MG63 (cell line): ENCODE data around the gene TP53I3. TPM values are rescaled to one million over a fixed set of nuclear protein-coding genes. Genes with fewer than 3 reads are reported as not detected.
"Not testable (repeated sequence)": the region's sequence is repeated elsewhere in the genome, so short reads cannot be mapped to it uniquely, and the experiment has no call there.

Source experiments
- DNase-seq: peaks from one replicate; pipeline ENCODE4 v3.0.0-alpha.2; 2020
- H3K27me3 ChIP-seq: fragments of 250-450 bp; sonication (Bioruptor Pico); 2 replicates; pipeline ENCODE4 v1.5.1; 2020; ENCODE audit warnings: mild to moderate bottlenecking, moderate library complexity
- H3K36me3 ChIP-seq: fragments of 250-450 bp; sonication (Bioruptor Pico); 2 replicates; pipeline ENCODE4 v1.5.1; 2020; ENCODE audit warnings: mild to moderate bottlenecking, moderate library complexity
- H3K4me3 ChIP-seq: fragments of 250-450 bp; sonication (Bioruptor Pico); 2 replicates; pipeline ENCODE4 v1.5.1; 2020; ENCODE audit warnings: mild to moderate bottlenecking, moderate library complexity
- H3K9me3 ChIP-seq: fragments of 250-450 bp; sonication (Bioruptor Pico); 2 replicates; pipeline ENCODE4 v1.5.1; 2020; ENCODE audit warnings: mild to moderate bottlenecking, moderate library complexity
- total RNA-seq: library from RNA; depleted of rRNA; stranded (reverse); fragments of >200 nt; shearing (Covaris generic); gene quantifications from 2 replicates; pipeline ENCODE4 v1.2.3, GENCODE V29; 2014; ENCODE audit warnings: low replicate concordance; rRNA removed

The TP53I3 gene
- total RNA-seq, 1 experiment from 2014 or later, result 5.0 TPM

- H3K9me3 ChIP-seq, result no peaks in the 10 kb centered on the region
- DNase-seq, result no peak
- H3K36me3 ChIP-seq, result peaks cover 6% of the 10 kb centered on the region
- no peaks in the 10 kb centered on the region for H3K27me3 ChIP-seq
- peak overlapping the region; percentile 78 for H3K4me3 ChIP-seq
Observed at GRCh38 chr2:24046599-24046929, 38.1 kb downstream of the TP53I3 start.

GRCh38 chr2:24045511-24046508, 38.8 kb downstream of the TP53I3 start:
- H3K4me3 ChIP-seq, result peak overlapping the region; percentile 78
- peaks cover 6% of the 10 kb centered on the region for H3K36me3 ChIP-seq
- H3K27me3 ChIP-seq, result no peaks in the 10 kb centered on the region
- DNase-seq, result no peak
- H3K9me3 ChIP-seq, result no peaks in the 10 kb centered on the region

DNA sequence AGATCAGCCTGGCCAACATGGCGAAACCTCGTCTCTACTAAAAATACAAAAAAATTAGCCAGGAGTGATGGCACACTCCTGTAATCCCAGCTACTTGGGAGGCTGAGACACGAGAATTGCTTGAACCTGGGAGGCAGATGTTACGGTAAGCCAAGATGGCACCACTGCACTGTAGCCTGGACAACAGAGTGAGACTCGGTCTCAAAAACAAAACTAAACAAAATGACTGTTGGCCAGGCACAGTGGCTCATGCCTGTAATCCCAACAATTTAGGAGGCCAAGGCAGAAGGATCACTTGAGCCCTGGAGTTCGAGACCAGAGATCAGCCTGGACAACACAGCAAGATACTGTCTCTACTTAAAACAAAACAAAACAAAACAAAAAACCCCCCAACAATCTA, 41.5 kb downstream of the TP53I3 start:
- H3K27me3 ChIP-seq, DNase-seq, H3K4me3 ChIP-seq, H3K9me3 ChIP-seq: not testable (repeated sequence)
- peaks cover 23% of the 10 kb centered on the region for H3K36me3 ChIP-seq

DNA sequence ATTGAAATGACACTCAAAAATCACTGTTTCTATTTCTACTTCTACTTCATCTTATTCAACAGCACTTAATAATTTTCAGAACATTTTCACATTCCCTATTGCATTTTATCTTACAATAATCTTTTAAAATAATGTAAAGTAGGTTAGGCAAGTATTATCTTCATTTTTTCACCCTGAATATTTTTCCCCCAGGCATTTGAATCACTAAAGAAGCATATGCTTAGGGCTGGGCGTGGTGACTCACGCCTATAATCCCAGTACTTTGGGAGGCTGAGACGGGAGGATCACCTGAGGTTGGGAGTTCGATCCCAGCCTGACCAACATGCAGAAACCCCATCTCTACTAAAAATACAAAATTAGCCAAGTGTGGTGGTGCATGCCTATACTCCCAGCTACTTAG, 44.1 kb downstream of the TP53I3 start:
- peaks cover 33% of the 10 kb centered on the region for H3K36me3 ChIP-seq
- no peaks in the 10 kb centered on the region for H3K27me3 ChIP-seq
- no peak for DNase-seq
- no peak overlapping the region for H3K4me3 ChIP-seq
- H3K9me3 ChIP-seq, result no peaks in the 10 kb centered on the region

DNA sequence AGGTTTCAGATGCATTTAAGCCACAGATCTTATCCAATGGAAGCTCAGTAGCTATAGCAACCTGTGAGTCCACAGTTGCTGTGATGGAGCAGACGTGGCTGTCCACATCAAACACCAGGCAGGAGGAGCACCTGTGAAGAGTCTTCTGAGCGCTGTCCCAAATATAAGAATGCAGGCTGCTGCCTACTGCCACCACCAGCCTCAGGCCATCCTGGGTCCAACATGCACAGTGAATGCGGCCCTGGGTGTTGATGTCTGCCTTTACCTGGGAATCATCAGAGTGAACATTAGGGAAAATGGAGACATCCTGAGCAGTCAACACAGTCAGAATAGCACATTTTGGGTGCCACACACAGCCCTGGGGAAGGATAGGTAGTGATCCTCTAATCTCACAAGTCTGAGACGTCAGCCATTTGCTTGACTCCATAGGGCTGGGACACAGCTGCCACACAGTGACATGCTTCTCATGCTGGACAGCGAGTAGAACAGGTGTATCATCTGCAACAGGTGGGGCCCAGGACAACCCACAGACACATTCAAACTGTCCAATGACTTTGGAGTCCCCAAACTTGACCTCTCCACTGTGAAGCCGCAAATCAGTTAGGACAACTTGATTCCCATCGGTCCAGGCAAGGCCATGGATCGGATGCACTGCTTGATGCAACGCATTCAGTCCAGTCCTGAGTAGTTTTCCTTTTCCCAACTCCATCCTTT, 45.7 kb downstream of the TP53I3 start:
- H3K9me3 ChIP-seq, result no peaks in the 10 kb centered on the region
- no peaks in the 10 kb centered on the region for H3K27me3 ChIP-seq
- peaks cover 30% of the 10 kb centered on the region for H3K36me3 ChIP-seq
- H3K4me3 ChIP-seq, result no peak overlapping the region
- DNase-seq, result no peak

Other genes starting within 250 kb of the TP53I3 start
- 2.9 and 4.5 TPM in 2 replicates for gene ATAD2B, start 157.7 kb downstream of the TP53I3 start, total RNA-seq
- 16.0 and 25.2 TPM in 2 replicates for gene UBXN2A, start 144.4 kb downstream of the TP53I3 start, total RNA-seq
- not detected in 2 replicates for gene MFSD2B, start 74.7 kb downstream of the TP53I3 start, total RNA-seq
- 10.6 and 12.2 TPM in 2 replicates for gene WDCP, start 37.4 kb downstream of the TP53I3 start, total RNA-seq
- 5.1 TPM in 1 of 2 replicates, not detected in the other for gene FKBP1B, start 35.1 kb downstream of the TP53I3 start, total RNA-seq
- 264 and 301 TPM in 2 replicates for gene SF3B6, start 8.5 kb downstream of the TP53I3 start, total RNA-seq
- gene PFN4, start 38.5 kb upstream of the TP53I3 start, total RNA-seq, result not detected in 2 replicates
- gene FAM228B, start 38.6 kb upstream of the TP53I3 start, total RNA-seq, result 1.4 and 2.4 TPM in 2 replicates
- not detected in 2 replicates for gene FAM228A, start 90.2 kb upstream of the TP53I3 start, total RNA-seq